ENCODE data around the gene ZC3H12D. TPM values are rescaled to one million over a fixed set of nuclear protein-coding genes. Genes with fewer than 3 reads are reported as not detected.

The ZC3H12D gene
- total and polyA plus RNA-seq, 2 experiments from 2014 or later, result 0.07 TPM; not detected in 1

DNA sequence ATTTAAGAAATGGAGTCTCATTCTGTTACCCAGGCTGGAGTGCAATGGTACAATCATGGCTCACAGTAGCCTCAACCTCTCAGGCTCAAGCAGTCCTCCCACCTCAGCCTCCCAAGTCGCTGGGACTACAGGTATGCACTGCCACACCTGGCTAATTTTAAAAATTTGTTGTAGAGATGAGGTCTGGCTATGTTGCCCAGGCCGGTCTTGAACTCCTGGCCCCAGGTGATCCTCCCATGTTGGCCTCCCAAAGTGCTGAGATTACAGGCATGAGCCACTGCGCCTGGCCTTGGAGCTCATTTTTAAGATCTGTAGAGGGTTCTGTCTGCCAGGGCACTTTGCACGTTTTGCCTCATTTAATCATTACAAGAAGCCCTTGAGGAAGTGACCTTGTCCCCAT is 17.5 kb downstream of the ZC3H12D start:
- Mint-ChIP-seq H3K4me3 (no peak overlapping the region), H3K27me3 (ENCODE audit: insufficient read depth, low read depth, poor library complexity) (peaks cover 8% of the 10 kb centered on the region), H3K4me1 (no peaks in the 10 kb centered on the region), H3K9me3 (no peaks in the 10 kb centered on the region), H3K27ac (no peak overlapping the region), H3K36me3 (ENCODE audit: low read depth) (no peaks in the 10 kb centered on the region)
- no peak overlapping the region for H3K4me2 ChIP-seq
- no peaks in the 10 kb centered on the region for H3K9me2 ChIP-seq (ENCODE audit: insufficient read depth)
- no peaks in the 10 kb centered on the region for H3K79me2 ChIP-seq (replicated peaks; ENCODE audit: insufficient read depth)
- H3K4me1 ChIP-seq (ENCODE audit: insufficient read depth), result no peaks in the 10 kb centered on the region
- DNase-seq (ENCODE audit: low spot score), result no peak
- no peaks in the 10 kb centered on the region for H4K20me1 ChIP-seq (replicated peaks; ENCODE audit: insufficient read depth)
- no peak overlapping the region for H3K4me3 ChIP-seq
- no peaks in the 10 kb centered on the region for H3K27me3 ChIP-seq (ENCODE audit: insufficient read depth)
- no peak for TF ChIP-seq POLR2AphosphoS5 (IDR thresholded peaks at IDR 0.05; ENCODE audit: low read depth)
- no peak for TF ChIP-seq ZNF331 (CRISPR knock-in tag; IDR thresholded peaks at IDR 0.05; ENCODE audit: low read depth)
- TF ChIP-seq, protein P1, sequence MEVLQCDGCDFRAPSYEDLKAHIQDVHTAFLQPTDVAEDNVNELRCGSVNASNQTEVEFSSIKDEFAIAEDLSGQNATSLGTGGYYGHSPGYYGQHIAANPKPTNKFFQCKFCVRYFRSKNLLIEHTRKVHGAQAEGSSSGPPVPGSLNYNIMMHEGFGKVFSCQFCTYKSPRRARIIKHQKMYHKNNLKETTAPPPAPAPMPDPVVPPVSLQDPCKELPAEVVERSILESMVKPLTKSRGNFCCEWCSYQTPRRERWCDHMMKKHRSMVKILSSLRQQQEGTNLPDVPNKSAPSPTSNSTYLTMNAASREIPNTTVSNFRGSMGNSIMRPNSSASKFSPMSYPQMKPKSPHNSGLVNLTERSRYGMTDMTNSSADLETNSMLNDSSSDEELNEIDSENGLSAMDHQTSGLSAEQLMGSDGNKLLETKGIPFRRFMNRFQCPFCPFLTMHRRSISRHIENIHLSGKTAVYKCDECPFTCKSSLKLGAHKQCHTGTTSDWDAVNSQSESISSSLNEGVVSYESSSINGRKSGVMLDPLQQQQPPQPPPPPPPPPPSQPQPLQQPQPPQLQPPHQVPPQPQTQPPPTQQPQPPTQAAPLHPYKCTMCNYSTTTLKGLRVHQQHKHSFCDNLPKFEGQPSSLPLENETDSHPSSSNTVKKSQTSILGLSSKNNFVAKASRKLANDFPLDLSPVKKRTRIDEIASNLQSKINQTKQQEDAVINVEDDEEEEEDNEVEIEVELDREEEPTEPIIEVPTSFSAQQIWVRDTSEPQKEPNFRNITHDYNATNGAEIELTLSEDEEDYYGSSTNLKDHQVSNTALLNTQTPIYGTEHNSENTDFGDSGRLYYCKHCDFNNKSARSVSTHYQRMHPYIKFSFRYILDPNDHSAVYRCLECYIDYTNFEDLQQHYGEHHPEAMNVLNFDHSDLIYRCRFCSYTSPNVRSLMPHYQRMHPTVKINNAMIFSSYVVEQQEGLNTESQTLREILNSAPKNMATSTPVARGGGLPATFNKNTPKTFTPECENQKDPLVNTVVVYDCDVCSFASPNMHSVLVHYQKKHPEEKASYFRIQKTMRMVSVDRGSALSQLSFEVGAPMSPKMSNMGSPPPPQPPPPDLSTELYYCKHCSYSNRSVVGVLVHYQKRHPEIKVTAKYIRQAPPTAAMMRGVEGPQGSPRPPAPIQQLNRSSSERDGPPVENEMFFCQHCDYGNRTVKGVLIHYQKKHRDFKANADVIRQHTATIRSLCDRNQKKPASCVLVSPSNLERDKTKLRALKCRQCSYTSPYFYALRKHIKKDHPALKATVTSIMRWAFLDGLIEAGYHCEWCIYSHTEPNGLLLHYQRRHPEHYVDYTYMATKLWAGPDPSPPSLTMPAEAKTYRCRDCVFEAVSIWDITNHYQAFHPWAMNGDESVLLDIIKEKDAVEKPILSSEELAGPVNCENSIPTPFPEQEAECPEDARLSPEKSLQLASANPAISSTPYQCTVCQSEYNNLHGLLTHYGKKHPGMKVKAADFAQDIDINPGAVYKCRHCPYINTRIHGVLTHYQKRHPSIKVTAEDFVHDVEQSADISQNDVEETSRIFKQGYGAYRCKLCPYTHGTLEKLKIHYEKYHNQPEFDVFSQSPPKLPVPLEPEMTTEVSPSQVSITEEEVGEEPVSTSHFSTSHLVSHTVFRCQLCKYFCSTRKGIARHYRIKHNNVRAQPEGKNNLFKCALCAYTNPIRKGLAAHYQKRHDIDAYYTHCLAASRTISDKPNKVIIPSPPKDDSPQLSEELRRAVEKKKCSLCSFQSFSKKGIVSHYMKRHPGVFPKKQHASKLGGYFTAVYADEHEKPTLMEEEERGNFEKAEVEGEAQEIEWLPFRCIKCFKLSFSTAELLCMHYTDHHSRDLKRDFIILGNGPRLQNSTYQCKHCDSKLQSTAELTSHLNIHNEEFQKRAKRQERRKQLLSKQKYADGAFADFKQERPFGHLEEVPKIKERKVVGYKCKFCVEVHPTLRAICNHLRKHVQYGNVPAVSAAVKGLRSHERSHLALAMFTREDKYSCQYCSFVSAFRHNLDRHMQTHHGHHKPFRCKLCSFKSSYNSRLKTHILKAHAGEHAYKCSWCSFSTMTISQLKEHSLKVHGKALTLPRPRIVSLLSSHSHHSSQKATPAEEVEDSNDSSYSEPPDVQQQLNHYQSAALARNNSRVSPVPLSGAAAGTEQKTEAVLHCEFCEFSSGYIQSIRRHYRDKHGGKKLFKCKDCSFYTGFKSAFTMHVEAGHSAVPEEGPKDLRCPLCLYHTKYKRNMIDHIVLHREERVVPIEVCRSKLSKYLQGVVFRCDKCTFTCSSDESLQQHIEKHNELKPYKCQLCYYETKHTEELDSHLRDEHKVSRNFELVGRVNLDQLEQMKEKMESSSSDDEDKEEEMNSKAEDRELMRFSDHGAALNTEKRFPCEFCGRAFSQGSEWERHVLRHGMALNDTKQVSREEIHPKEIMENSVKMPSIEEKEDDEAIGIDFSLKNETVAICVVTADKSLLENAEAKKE (CRISPR knock-in tag; IDR thresholded peaks at IDR 0.05), result no peak
- TF ChIP-seq JUNB (IDR thresholded peaks at IDR 0.05; ENCODE audit: unreplicated experiment), result no peak
- no peak for TF ChIP-seq ZNF114 (CRISPR knock-in tag; IDR thresholded peaks at IDR 0.05)
- TF ChIP-seq CREB1 (CRISPR knock-in tag; IDR thresholded peaks at IDR 0.05; ENCODE audit: low read depth), result no peak
- TF ChIP-seq, protein P2, sequence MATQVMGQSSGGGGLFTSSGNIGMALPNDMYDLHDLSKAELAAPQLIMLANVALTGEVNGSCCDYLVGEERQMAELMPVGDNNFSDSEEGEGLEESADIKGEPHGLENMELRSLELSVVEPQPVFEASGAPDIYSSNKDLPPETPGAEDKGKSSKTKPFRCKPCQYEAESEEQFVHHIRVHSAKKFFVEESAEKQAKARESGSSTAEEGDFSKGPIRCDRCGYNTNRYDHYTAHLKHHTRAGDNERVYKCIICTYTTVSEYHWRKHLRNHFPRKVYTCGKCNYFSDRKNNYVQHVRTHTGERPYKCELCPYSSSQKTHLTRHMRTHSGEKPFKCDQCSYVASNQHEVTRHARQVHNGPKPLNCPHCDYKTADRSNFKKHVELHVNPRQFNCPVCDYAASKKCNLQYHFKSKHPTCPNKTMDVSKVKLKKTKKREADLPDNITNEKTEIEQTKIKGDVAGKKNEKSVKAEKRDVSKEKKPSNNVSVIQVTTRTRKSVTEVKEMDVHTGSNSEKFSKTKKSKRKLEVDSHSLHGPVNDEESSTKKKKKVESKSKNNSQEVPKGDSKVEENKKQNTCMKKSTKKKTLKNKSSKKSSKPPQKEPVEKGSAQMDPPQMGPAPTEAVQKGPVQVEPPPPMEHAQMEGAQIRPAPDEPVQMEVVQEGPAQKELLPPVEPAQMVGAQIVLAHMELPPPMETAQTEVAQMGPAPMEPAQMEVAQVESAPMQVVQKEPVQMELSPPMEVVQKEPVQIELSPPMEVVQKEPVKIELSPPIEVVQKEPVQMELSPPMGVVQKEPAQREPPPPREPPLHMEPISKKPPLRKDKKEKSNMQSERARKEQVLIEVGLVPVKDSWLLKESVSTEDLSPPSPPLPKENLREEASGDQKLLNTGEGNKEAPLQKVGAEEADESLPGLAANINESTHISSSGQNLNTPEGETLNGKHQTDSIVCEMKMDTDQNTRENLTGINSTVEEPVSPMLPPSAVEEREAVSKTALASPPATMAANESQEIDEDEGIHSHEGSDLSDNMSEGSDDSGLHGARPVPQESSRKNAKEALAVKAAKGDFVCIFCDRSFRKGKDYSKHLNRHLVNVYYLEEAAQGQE (IDR thresholded peaks at IDR 0.05; ENCODE audit: unreplicated experiment), result no peak
- TF ChIP-seq, protein P3, sequence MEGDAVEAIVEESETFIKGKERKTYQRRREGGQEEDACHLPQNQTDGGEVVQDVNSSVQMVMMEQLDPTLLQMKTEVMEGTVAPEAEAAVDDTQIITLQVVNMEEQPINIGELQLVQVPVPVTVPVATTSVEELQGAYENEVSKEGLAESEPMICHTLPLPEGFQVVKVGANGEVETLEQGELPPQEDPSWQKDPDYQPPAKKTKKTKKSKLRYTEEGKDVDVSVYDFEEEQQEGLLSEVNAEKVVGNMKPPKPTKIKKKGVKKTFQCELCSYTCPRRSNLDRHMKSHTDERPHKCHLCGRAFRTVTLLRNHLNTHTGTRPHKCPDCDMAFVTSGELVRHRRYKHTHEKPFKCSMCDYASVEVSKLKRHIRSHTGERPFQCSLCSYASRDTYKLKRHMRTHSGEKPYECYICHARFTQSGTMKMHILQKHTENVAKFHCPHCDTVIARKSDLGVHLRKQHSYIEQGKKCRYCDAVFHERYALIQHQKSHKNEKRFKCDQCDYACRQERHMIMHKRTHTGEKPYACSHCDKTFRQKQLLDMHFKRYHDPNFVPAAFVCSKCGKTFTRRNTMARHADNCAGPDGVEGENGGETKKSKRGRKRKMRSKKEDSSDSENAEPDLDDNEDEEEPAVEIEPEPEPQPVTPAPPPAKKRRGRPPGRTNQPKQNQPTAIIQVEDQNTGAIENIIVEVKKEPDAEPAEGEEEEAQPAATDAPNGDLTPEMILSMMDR (conservative IDR thresholded peaks at IDR 0.05; ENCODE audit: low read depth in 2 of 2), result no peak
- no peak for TF ChIP-seq STAT1 (IDR thresholded peaks at IDR 0.05; ENCODE audit: unreplicated experiment)
- no peak for TF ChIP-seq NANOG (IDR thresholded peaks at IDR 0.05; ENCODE audit: borderline replicate concordance)
- no peak for TF ChIP-seq EZH2phosphoT487 (IDR thresholded peaks at IDR 0.05; ENCODE audit: unreplicated experiment)
- no peak for TF ChIP-seq EZH2 (IDR thresholded peaks at IDR 0.05; ENCODE audit: low read depth, unreplicated experiment)
- TF ChIP-seq, protein P4, sequence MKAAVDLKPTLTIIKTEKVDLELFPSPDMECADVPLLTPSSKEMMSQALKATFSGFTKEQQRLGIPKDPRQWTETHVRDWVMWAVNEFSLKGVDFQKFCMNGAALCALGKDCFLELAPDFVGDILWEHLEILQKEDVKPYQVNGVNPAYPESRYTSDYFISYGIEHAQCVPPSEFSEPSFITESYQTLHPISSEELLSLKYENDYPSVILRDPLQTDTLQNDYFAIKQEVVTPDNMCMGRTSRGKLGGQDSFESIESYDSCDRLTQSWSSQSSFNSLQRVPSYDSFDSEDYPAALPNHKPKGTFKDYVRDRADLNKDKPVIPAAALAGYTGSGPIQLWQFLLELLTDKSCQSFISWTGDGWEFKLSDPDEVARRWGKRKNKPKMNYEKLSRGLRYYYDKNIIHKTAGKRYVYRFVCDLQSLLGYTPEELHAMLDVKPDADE (IDR thresholded peaks at IDR 0.05), result no peak
- no peaks in the 10 kb centered on the region for H3K36me3 ChIP-seq (ENCODE audit: insufficient read depth)
- ATAC-seq, result no peak
- H2AFZ ChIP-seq, result no peak overlapping the region
- H3F3A ChIP-seq (replicated peaks; ENCODE audit: low read depth), result no peaks in the 10 kb centered on the region
- H3K27ac ChIP-seq (ENCODE audit: low read depth), result no peak overlapping the region
